Upper lobe of left lung (tissue), 4 donors: ENCODE data around the gene RAB6D.

Experiments
- CTCF ChIP-seq, 6 experiments: fragments of 450-650 bp in 4 of 6; fragments of 200-600 bp in 2 of 6; sonication (generic) in 2 of 6; IDR thresholded peaks; one replicate each; pipeline ENCODE4 v1.5.1; 2016 to 2019; ENCODE audit warnings: antibody characterized with exemption in 6 of 6
- EP300 ChIP-seq, 4 donors: sonication (generic); formaldehyde crosslinking; IDR thresholded peaks; one replicate each; pipeline ENCODE4 v1.5.1; 2017; ENCODE audit warnings: antibody characterized with exemption in 4 of 4, control low read depth in 2 of 4
- POLR2AphosphoS5 ChIP-seq, 2 donors: sonication (generic); formaldehyde crosslinking; IDR thresholded peaks; one replicate each; pipeline ENCODE4 v1.5.1; 2017; ENCODE audit warnings: antibody characterized with exemption in 2 of 2

- TF ChIP-seq CTCF (IDR thresholded peaks at IDR 0.05) (no peak), POLR2AphosphoS5 (IDR thresholded peaks at IDR 0.05) (no peak), EP300 (IDR thresholded peaks at IDR 0.05) (no peak)
Observed at GRCh38 chr2:131394147-131394931, 30.4 kb upstream of the RAB6D start.
